GM12878 (cell line): ENCODE results near the gene MRGPRF. TPM values are rescaled to one million over a fixed set of nuclear protein-coding genes. Genes with fewer than 3 reads are reported as not detected.

Experiments
- ATAC-seq: fragments of 200-7000 bp; cut with Tn5 transposase; 3 replicates; pipeline ENCODE4 v1.9.1; 2020; ENCODE audit warnings: mild to moderate bottlenecking, moderate library complexity
- BruUV-seq: library from RNA; stranded (reverse); fragments of 400-500 nt; replicated peaks from 2 replicates; lab custom pipeline; 2021; lab: Mats Ljungman, UMichigan
- CTCF ChIA-PET: fragments of 300-600 bp; sonication (Branson Sonifier 250); formaldehyde crosslinking; extraction: SDS; loops from one replicate; lab custom pipeline; 2021; ENCODE audit warnings: inconsistent platforms; lab: Yijun Ruan, JAX
- POLR2A ChIA-PET: fragments of 350-600 bp; formaldehyde crosslinking; extraction: SDS; loops from one replicate; lab custom pipeline; 2021; ENCODE audit warnings: inconsistent platforms; lab: Charles Lee
- RAD21 ChIA-PET: fragments of 300-600 bp; sonication (Branson Sonifier 250); formaldehyde crosslinking; loops from one replicate; lab custom pipeline; 2023; ENCODE audit warnings: antibody characterized with exemption; ENCODE audit not compliant: unreplicated experiment; lab: Charles Lee
- SMC1A ChIA-PET: fragments of 300-600 bp; sonication (Branson Sonifier 250); formaldehyde crosslinking; loops from one replicate; lab custom pipeline; 2023; ENCODE audit not compliant: unreplicated experiment, uncharacterized antibody; lab: Charles Lee
- DNase-seq: peaks from one replicate; pipeline ENCODE4 v3.0.0-alpha.2; 2011; ENCODE audit warnings: low read depth, low spot score
- FAIRE-seq: peaks from 3 replicates; lab custom pipeline; 2011; peaks lifted over from hg19 to GRCh38; lab: Jason Lieb, UNC
- H2AFZ ChIP-seq: 2 replicates; pipeline ENCODE4 v1.6.0; 2011; ENCODE audit warnings: low read depth, low read length, control low read depth; ENCODE audit not compliant: control insufficient read depth
- H3K27ac ChIP-seq: 2 replicates; pipeline ENCODE4 v1.5.1; 2011; ENCODE audit warnings: control low read depth; ENCODE audit not compliant: control insufficient read depth, insufficient read depth
- H3K27me3 ChIP-seq, 2 experiments: replicated peaks in 1 of 2; 2 replicates each; pipeline versions ENCODE4 v1.6.0 to v1.6.1; 2011; ENCODE audit warnings: low read length in 1 of 2; ENCODE audit not compliant: control insufficient read depth in 2 of 2, insufficient read depth in 2 of 2
- H3K36me3 ChIP-seq, 2 experiments: 2 replicates each; pipeline ENCODE4 v1.5.1; 2011; ENCODE audit warnings: low read length in 1 of 2; ENCODE audit not compliant: control insufficient read depth in 2 of 2, insufficient read depth in 2 of 2
- H3K4me1 ChIP-seq: 2 replicates; pipeline ENCODE4 v1.6.1; 2011; ENCODE audit warnings: mild to moderate bottlenecking, low read length, moderate library complexity, mixed read lengths; ENCODE audit not compliant: control insufficient read depth, insufficient read depth
- H3K4me2 ChIP-seq: 2 replicates; pipeline ENCODE4 v1.6.0; 2011; ENCODE audit warnings: control low read depth; ENCODE audit not compliant: control insufficient read depth, insufficient read depth
- H3K4me3 ChIP-seq: fragments of 200-600 bp; sonication (generic); 2 replicates; pipeline ENCODE4 v1.5.1; 2016
- H3K79me2 ChIP-seq: 2 replicates; pipeline ENCODE4 v1.6.0; 2011; ENCODE audit warnings: low read length; ENCODE audit not compliant: control insufficient read depth, insufficient read depth
- H3K9ac ChIP-seq: 2 replicates; pipeline ENCODE4 v1.8.0; 2011; ENCODE audit warnings: low read length, control low read depth, mixed read lengths; ENCODE audit not compliant: control insufficient read depth, insufficient read depth
- H3K9me3 ChIP-seq: replicated peaks from 3 replicates; pipeline ENCODE4 v1.5.1; 2011; ENCODE audit warnings: mild to moderate bottlenecking, low read length; ENCODE audit not compliant: control insufficient read depth, insufficient read depth
- H4K20me1 ChIP-seq: 2 replicates; pipeline ENCODE4 v1.6.0; 2011; ENCODE audit not compliant: control insufficient read depth, insufficient read depth
- ATF3 ChIP-seq: IDR thresholded peaks from 2 replicates; pipeline ENCODE4 v1.6.1; 2011; ENCODE audit warnings: low read depth, mild to moderate bottlenecking, low read length, moderate library complexity, borderline replicate concordance; ENCODE audit errors: extremely low read depth
- CREB1 ChIP-seq: IDR thresholded peaks from 2 replicates; pipeline ENCODE4 v1.6.1; 2012; ENCODE audit warnings: low read depth, mild to moderate bottlenecking, inconsistent platforms
- CREM ChIP-seq: IDR thresholded peaks from 2 replicates; pipeline ENCODE4 v1.6.1; 2014; ENCODE audit warnings: antibody characterized with exemption, low read depth
- FOS ChIP-seq: IDR thresholded peaks from 3 replicates; pipeline ENCODE4 v1.6.1; 2011; ENCODE audit warnings: borderline replicate concordance; ENCODE audit not compliant: insufficient read length; ENCODE audit errors: extremely low read depth
- MEF2B ChIP-seq: fragments of 450-650 bp; IDR thresholded peaks from 2 replicates; pipeline ENCODE4 v1.6.1; 2018; ENCODE audit warnings: mild to moderate bottlenecking, moderate library complexity; ENCODE audit not compliant: partially characterized antibody, poor library complexity, severe bottlenecking
- MLLT1 ChIP-seq: fragments of 450-650 bp; IDR thresholded peaks from 2 replicates; pipeline ENCODE4 v1.6.1; 2016; ENCODE audit warnings: mild to moderate bottlenecking
- MTA2 ChIP-seq: fragments of 450-650 bp; IDR thresholded peaks from 2 replicates; pipeline ENCODE4 v1.6.1; 2016; ENCODE audit warnings: low read depth, mild to moderate bottlenecking, moderate library complexity
- NBN ChIP-seq: fragments of 450-650 bp; IDR thresholded peaks from 2 replicates; pipeline ENCODE4 v1.6.1; 2016
- NFYA ChIP-seq: IDR thresholded peaks from 2 replicates; pipeline ENCODE4 v1.6.1; 2011; ENCODE audit warnings: low read depth, mild to moderate bottlenecking, low read length, improper control_type of control experiment, borderline replicate concordance
- RUNX3 ChIP-seq: IDR thresholded peaks from 2 replicates; pipeline ENCODE4 v1.6.1; 2012; ENCODE audit warnings: low read length, inconsistent platforms
- SMAD1 ChIP-seq: fragments of 450-650 bp; IDR thresholded peaks from 2 replicates; pipeline ENCODE4 v1.6.1; 2018; ENCODE audit warnings: mild to moderate bottlenecking, low read depth; ENCODE audit not compliant: partially characterized antibody
- SMAD5 ChIP-seq: IDR thresholded peaks from 2 replicates; pipeline ENCODE4 v1.6.1; 2016; ENCODE audit warnings: antibody characterized with exemption, low read depth
- USF2 ChIP-seq: IDR thresholded peaks from 2 replicates; pipeline ENCODE4 v1.6.1; 2011; ENCODE audit warnings: low read depth, low read length, improper control_type of control experiment, borderline replicate concordance
- YY1 ChIP-seq: IDR thresholded peaks from 2 replicates; pipeline ENCODE4 v1.6.1; 2011; ENCODE audit warnings: low read depth, mild to moderate bottlenecking, low read length
- ZNF24 ChIP-seq: fragments of 450-650 bp; IDR thresholded peaks from 2 replicates; pipeline ENCODE4 v1.6.1; 2017; ENCODE audit warnings: antibody characterized with exemption, mild to moderate bottlenecking
- ZNF274 ChIP-seq: IDR thresholded peaks from one replicate; pipeline ENCODE4 v1.8.0; 2011; ENCODE audit not compliant: insufficient read length, insufficient read depth
- WGBS: methylation state at CpG from one replicate; pipeline ENCODE4 v1.1.6; 2016; ENCODE audit warnings: low lambda C conversion rate; ENCODE audit not compliant: insufficient replicate concordance, insufficient coverage; ENCODE audit errors: missing lambda C conversion rate; 5-methylcytosine and 5-hydroxymethylcytosine counted together
- in situ Hi-C: fragments of 300-500 bp; cut with MboI; formaldehyde crosslinking; loops from 9 replicates; pipeline ENCODE4 v1.14.3; 2018; ENCODE audit warnings: mixed read lengths
- intact Hi-C: fragments of 100-400 bp; cut with micrococcal nuclease; formaldehyde crosslinking; loops from one replicate; pipeline ENCODE4 v1.14.2; 2022; ENCODE audit not compliant: unreplicated experiment
- polyA plus RNA-seq, 11 experiments: library from polyadenylated mRNA; depleted of rRNA in 4 of 11; unstranded in 6 of 11; stranded (reverse) in 5 of 11; fragments of >200 nt; fragmentation: Nextera tagmentation in 4 of 11; fragmentation: Illumina TruSeq in 1 of 11; extraction: Ambion mirVana in 4 of 11; extraction: Trizol in 1 of 11; gene quantifications; 1 replicate in 1 of 11; 2 replicates in 10 of 11; pipeline versions ENCODE4 v1.2.1 to v1.2.3, GENCODE V29; 2011 to 2016; ENCODE audit warnings: inconsistent platforms in 2 of 11, missing spikeins in 2 of 11, low read depth in 1 of 11
- total RNA-seq, 4 experiments: library from RNA; depleted of rRNA in 3 of 4; stranded (reverse); fragments of >200 nt in 3 of 4; fragmentation: Illumina TruSeq in 1 of 4; extraction: Trizol in 1 of 4; gene quantifications; 2 replicates each; pipeline versions ENCODE4 v1.2.1 to v1.2.3, GENCODE V29; 2013 to 2021

The MRGPRF gene
- total and polyA plus RNA-seq, 10 of the 15 experiments (the other 5 are each of a cell fraction or from before 2014, with no cell fraction given), result not detected

- TF ChIP-seq USF2 (no peak), ZNF274 (no peak), MEF2B (no peak), ZNF24 (no peak), CREM (no peak), NFYA (no peak), FOS (no peak)
Measured at GRCh38 chr11:68994161-68994893, 18.7 kb downstream of the MRGPRF start (continued).

- H3K79me2 ChIP-seq, result no peaks in the 10 kb centered on the region
- H3K4me2 ChIP-seq, result no peak overlapping the region
- H3K9me3 ChIP-seq, result no peaks in the 10 kb centered on the region
- no peak overlapping the region for H2AFZ ChIP-seq
- intact Hi-C loops, result no loop called here
- in situ Hi-C loops, result no loop called here
- WGBS, result 23% methylated on average over 7 of the region's 7 CpGs
- FAIRE-seq (no peak), ATAC-seq (no peak), DNase-seq (no peak)
- no peaks in the 10 kb centered on the region for H3K4me1 ChIP-seq
- TF ChIP-seq SMAD5, result no peak
- no peak for TF ChIP-seq CREB1
- TF ChIP-seq RUNX3, result no peak
- no peak for TF ChIP-seq YY1
- TF ChIP-seq NBN, result no peak
- TF ChIP-seq MLLT1, result no peak
- no peak for TF ChIP-seq MTA2
- TF ChIP-seq SMAD1, result no peak
- no peak for TF ChIP-seq ATF3
- ChIA-PET CTCF (no interaction called here), RAD21 (no interaction called here), POLR2A (no interaction called here), SMC1A (no interaction called here)
- no peak overlapping the region for H3K9ac ChIP-seq
- H3K36me3 ChIP-seq, result no peaks in the 10 kb centered on the region
- H3K27me3 ChIP-seq, result 0 out of 4 replicates have a peak, but pooled peaks cover 0 to 2% of the 10 kb centered on the region in 2 experiments
- no peaks in the 10 kb centered on the region for H4K20me1 ChIP-seq
- H3K27ac ChIP-seq, result no peak overlapping the region
- no peak overlapping the region for H3K4me3 ChIP-seq
- BruUV-seq, result no TSS peak
Measured at GRCh38 chr11:68993546-68993945, 19.5 kb downstream of the MRGPRF start.
